ENCODE data around the gene PDCD1. TPM values are rescaled to one million over a fixed set of nuclear protein-coding genes. Genes with fewer than 3 reads are reported as not detected.

The PDCD1 gene
- total RNA-seq, 8 experiments from 2014 or later, result 0.11 to 0.49 (median 0.19) TPM; not detected in 1

- H3K27ac ChIP-seq, result no peak overlapping the region
- no peaks in the 10 kb centered on the region for H3K4me1 ChIP-seq (replicated peaks in 1 of 2)
- in situ Hi-C loops (cut with MboI; ENCODE audit: low pct_unique_long_range_greater_than_20kb in 2 of 9, low sequenced_read_pairs in 9 of 9, unreplicated experiment in 9 of 9), result no loop called here
- no peak for ATAC-seq (replicated peaks in 6 of 8)
- WGBS, 10 experiments, result 0 to 100% (median 34%) methylated on average over 1 to 3 of the region's 16 CpGs; no CpG with 5 or more reads in 6 of the 10 experiments
- H3K4me3 ChIP-seq, result no peak overlapping the region
Measured at GRCh38 chr2:241817126-241817820, 41.4 kb downstream of the PDCD1 start.

- WGBS, 10 experiments, result 73% methylated on average over 3 of the region's 33 CpGs; no CpG with 5 or more reads in 9 of the 10 experiments
Measured at GRCh38 chr2:241816431-241817121, 42.1 kb downstream of the PDCD1 start.

GRCh38 chr2:241815477-241816430, 42.9 kb downstream of the PDCD1 start:
- peak in 2 of 8 experiments; percentile 7 to 8 for ATAC-seq (replicated peaks in 6 of 8)
- Histone ChIP-seq H3K4me1 (replicated peaks in 1 of 2) (no peaks in the 10 kb centered on the region), H3K4me3 (no peak overlapping the region), H3K27ac (no peak overlapping the region)
- WGBS, 10 experiments, result 60 to 100% (median 89%) methylated on average over 1 to 8 of the region's 48 CpGs; no CpG with 5 or more reads in 4 of the 10 experiments
- in situ Hi-C loops (cut with MboI; ENCODE audit: low pct_unique_long_range_greater_than_20kb in 2 of 9, low sequenced_read_pairs in 9 of 9, unreplicated experiment in 9 of 9), result no loop called here

More at GRCh38 chr2:241816431-241817121, 42.1 kb downstream of the PDCD1 start:
- Histone ChIP-seq H3K4me3 (no peak overlapping the region), H3K27ac (no peak overlapping the region), H3K4me1 (replicated peaks in 1 of 2) (no peaks in the 10 kb centered on the region)
- ATAC-seq (replicated peaks in 6 of 8), result no peak
- in situ Hi-C loops (cut with MboI; ENCODE audit: low pct_unique_long_range_greater_than_20kb in 2 of 9, low sequenced_read_pairs in 9 of 9, unreplicated experiment in 9 of 9), result no loop called here

GRCh38 chr2:241814643-241815476, 43.8 kb downstream of the PDCD1 start:
- Histone ChIP-seq H3K4me3 (no peak overlapping the region), H3K4me1 (replicated peaks in 1 of 2) (peaks cover 4% of the 10 kb centered on the region in 2 donors), H3K27ac (no peak overlapping the region)
- 59 to 90% (median 86%) methylated on average over 3 to 18 of the region's 52 CpGs; no CpG with 5 or more reads in 6 of the 10 experiments for WGBS, 10 experiments
- in situ Hi-C loops (cut with MboI; ENCODE audit: low pct_unique_long_range_greater_than_20kb in 2 of 9, low sequenced_read_pairs in 9 of 9, unreplicated experiment in 9 of 9), result no loop called here
- peak in 1 of 8 experiments; percentile 12 for ATAC-seq (replicated peaks in 6 of 8)

- Histone ChIP-seq H3K4me1 (replicated peaks in 1 of 2) (peaks cover 4 to 5% of the 10 kb centered on the region in 2 donors), H3K4me3 (no peak overlapping the region), H3K27ac (no peak overlapping the region)
- 20% methylated on average over 2 of the region's 17 CpGs; no CpG with 5 or more reads in 9 of the 10 experiments for WGBS, 10 experiments
- no peak for ATAC-seq (replicated peaks in 6 of 8)
- in situ Hi-C loops (cut with MboI; ENCODE audit: low pct_unique_long_range_greater_than_20kb in 2 of 9, low sequenced_read_pairs in 9 of 9, unreplicated experiment in 9 of 9), result no loop called here
Measured at GRCh38 chr2:241814393-241814642, 44.4 kb downstream of the PDCD1 start.

GRCh38 chr2:241813644-241814392, 44.9 kb downstream of the PDCD1 start:
- peaks cover 4 to 5% of the 10 kb centered on the region in 2 donors for H3K4me1 ChIP-seq (replicated peaks in 1 of 2)
- in situ Hi-C loops (cut with MboI; ENCODE audit: low pct_unique_long_range_greater_than_20kb in 2 of 9, low sequenced_read_pairs in 9 of 9, unreplicated experiment in 9 of 9), result no loop called here
- no peak for ATAC-seq (replicated peaks in 6 of 8)
- no CpG with 5 or more reads among the region's 20 CpGs for WGBS, 10 experiments
- H3K27ac ChIP-seq, result no peak overlapping the region
- no peak overlapping the region for H3K4me3 ChIP-seq

- ATAC-seq (replicated peaks in 6 of 8), result no peak
- 89 to 90% methylated on average over 2 to 8 of the region's 40 CpGs; no CpG with 5 or more reads in 8 of the 10 experiments for WGBS, 10 experiments
- peaks cover 5 to 10% of the 10 kb centered on the region in 2 donors for H3K4me1 ChIP-seq (replicated peaks in 1 of 2)
- no peak overlapping the region for H3K27ac ChIP-seq
- no peak overlapping the region for H3K4me3 ChIP-seq
- in situ Hi-C loops (cut with MboI; ENCODE audit: low pct_unique_long_range_greater_than_20kb in 2 of 9, low sequenced_read_pairs in 9 of 9, unreplicated experiment in 9 of 9), result no loop called here
Measured at GRCh38 chr2:241812730-241813643, 45.7 kb downstream of the PDCD1 start.

GRCh38 chr2:241811952-241812729, 46.6 kb downstream of the PDCD1 start:
- peaks cover 5 to 10% of the 10 kb centered on the region in 2 donors for H3K4me1 ChIP-seq (replicated peaks in 1 of 2)
- no peak overlapping the region for H3K27ac ChIP-seq
- WGBS, 10 experiments, result 20 to 100% (median 86%) methylated on average over 1 to 6 of the region's 20 CpGs; no CpG with 5 or more reads in 5 of the 10 experiments
- H3K4me3 ChIP-seq, result no peak overlapping the region
- ATAC-seq (replicated peaks in 6 of 8), result no peak
- in situ Hi-C loops (cut with MboI; ENCODE audit: low pct_unique_long_range_greater_than_20kb in 2 of 9, low sequenced_read_pairs in 9 of 9, unreplicated experiment in 9 of 9), result no loop called here

- in situ Hi-C loops (cut with MboI; ENCODE audit: low pct_unique_long_range_greater_than_20kb in 2 of 9, low sequenced_read_pairs in 9 of 9, unreplicated experiment in 9 of 9), result no loop called here
- peaks cover 5 to 10% of the 10 kb centered on the region in 2 donors for H3K4me1 ChIP-seq (replicated peaks in 1 of 2)
- no peak overlapping the region for H3K4me3 ChIP-seq
- peak in 2 of 8 experiments; percentile 1 to 2 for ATAC-seq (replicated peaks in 6 of 8)
- no peak overlapping the region for H3K27ac ChIP-seq
- WGBS, 10 experiments, result 64 to 100% (median 88%) methylated on average over 2 to 10 of the region's 27 CpGs; no CpG with 5 or more reads in 6 of the 10 experiments
Measured at GRCh38 chr2:241811201-241811951, 47.3 kb downstream of the PDCD1 start.
